Mammary epithelial cell (primary cell): Measurements from ENCODE around the gene TEKT5.
"Not testable (repeated sequence)": the region's sequence is repeated elsewhere in the genome, so short reads cannot be mapped to it uniquely, and the experiment has no call there.

Source experiments
- EZH2 ChIP-seq: IDR thresholded peaks from 2 replicates; pipeline ENCODE4 v1.6.1; 2012; ENCODE audit warnings: low read length, inconsistent platforms, borderline replicate concordance
- TF ChIP-seq, protein P1 (sequence below), 2 donors: IDR thresholded peaks in 1 of 2; conservative IDR thresholded peaks in 1 of 2; 2 replicates each; pipeline ENCODE4 v1.5.1; 2011 to 2012; ENCODE audit warnings: inconsistent platforms in 2 of 2, low read length in 2 of 2, mild to moderate bottlenecking in 2 of 2, control low read depth in 1 of 2, low read depth in 1 of 2; ENCODE audit not compliant: insufficient read depth in 1 of 2; ENCODE audit errors: extremely low read depth in 1 of 2

DNA sequence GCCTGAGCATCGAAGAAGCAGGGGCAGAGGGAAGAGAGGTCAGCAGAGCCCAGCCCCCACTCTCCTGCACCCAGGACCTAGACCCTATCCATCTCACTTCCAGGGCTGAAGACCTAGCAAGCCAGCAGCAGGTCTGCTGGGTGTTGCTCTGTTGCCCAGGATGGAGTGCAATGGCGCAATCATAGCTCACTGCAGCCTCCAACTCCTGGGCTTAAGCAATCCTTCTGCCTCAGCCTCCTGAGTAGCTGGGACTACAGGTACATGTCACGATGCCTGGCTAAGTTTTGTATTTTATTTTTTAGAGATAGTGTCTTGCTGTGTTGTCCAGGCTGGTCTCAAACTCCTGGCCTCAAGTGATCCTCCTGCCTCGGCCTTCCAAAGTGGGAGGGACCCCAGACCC, 61.3 kb downstream of the TEKT5 start:
- TF ChIP-seq, protein P1, sequence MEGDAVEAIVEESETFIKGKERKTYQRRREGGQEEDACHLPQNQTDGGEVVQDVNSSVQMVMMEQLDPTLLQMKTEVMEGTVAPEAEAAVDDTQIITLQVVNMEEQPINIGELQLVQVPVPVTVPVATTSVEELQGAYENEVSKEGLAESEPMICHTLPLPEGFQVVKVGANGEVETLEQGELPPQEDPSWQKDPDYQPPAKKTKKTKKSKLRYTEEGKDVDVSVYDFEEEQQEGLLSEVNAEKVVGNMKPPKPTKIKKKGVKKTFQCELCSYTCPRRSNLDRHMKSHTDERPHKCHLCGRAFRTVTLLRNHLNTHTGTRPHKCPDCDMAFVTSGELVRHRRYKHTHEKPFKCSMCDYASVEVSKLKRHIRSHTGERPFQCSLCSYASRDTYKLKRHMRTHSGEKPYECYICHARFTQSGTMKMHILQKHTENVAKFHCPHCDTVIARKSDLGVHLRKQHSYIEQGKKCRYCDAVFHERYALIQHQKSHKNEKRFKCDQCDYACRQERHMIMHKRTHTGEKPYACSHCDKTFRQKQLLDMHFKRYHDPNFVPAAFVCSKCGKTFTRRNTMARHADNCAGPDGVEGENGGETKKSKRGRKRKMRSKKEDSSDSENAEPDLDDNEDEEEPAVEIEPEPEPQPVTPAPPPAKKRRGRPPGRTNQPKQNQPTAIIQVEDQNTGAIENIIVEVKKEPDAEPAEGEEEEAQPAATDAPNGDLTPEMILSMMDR (conservative IDR thresholded peaks at IDR 0.05 in 1 of 2, IDR thresholded peaks at IDR 0.05 in 1 of 2; ENCODE audit: extremely low read depth in 1 of 2, insufficient read depth in 1 of 2, low read depth in 1 of 2, low read length in 2 of 2), result not testable (repeated sequence)
- TF ChIP-seq EZH2, result not testable (repeated sequence)
